ENCODE measurements around the gene RRP12. TPM values are rescaled to one million over a fixed set of nuclear protein-coding genes. Genes with fewer than 3 reads are reported as not detected.

The RRP12 gene
- total and polyA plus RNA-seq, 2 experiments from 2014 or later, result 17.6 to 17.7 TPM

DNA sequence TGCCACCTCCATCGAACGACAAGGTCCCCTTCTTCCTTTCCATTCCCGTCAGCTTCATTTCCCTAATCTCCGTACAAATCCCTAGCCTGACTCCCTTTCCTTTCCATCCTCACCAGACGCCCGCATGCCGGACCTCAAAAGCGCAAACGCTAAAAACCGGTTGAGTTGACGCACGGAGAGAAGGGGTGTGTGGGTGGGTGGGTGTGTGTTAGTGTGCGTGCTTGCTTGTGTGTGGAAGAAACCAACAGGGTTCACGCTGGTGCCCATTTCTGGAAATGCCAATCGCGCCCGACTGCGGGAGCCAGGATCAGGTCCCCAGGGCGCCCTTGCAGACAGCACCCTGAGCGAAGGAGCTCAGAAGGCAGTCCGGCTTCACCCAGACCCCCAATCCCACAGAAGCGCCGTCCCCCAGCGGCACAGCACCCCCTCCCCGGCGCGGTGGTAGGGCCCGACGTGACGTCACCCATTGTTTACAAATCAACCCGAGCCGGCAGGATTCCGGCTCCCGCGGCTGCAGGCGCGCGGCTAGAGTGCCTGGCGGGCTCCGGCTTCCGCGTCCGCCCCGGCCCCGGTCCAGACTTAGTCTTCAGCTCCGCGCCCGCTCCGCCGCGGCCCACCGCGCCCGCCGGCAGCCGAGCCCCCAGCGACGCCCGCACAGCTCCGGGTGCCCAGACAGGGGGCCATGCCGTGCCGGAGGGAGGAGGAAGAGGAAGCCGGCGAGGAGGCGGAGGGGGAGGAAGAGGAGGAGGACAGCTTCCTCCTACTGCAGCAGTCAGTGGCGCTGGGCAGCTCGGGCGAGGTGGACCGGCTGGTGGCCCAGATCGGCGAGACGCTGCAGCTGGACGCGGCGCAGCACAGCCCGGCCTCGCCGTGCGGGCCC is 82.1 kb downstream of the RRP12 start, which contains the start of gene FRAT1:
FRAT1 (plus strand) TSS at position 500 of the 880 bp plus-strand sequence; CDS start at position 683, 183 bp downstream.
- peak within 1 kb of the TSS; percentile 98 for H3K4me2 ChIP-seq (ENCODE audit: unreplicated experiment)
- H4K20me1 ChIP-seq (ENCODE audit: insufficient read depth), result no peaks in the 10 kb centered on the region
- no peaks in the 10 kb centered on the region for H3K27me3 ChIP-seq (replicated peaks; ENCODE audit: insufficient read depth)
- TF ChIP-seq EZH2phosphoT487 (IDR thresholded peaks at IDR 0.05; ENCODE audit: insufficient read depth, low read depth) (no peak), EZH2 (IDR thresholded peaks at IDR 0.05; ENCODE audit: insufficient read depth, poor library complexity, severe bottlenecking) (no peak)
- peaks cover 12% of the 10 kb centered on the region; the same call in 1 of the 2 replicates for H3K4me1 ChIP-seq (ENCODE audit: insufficient read depth)
- DNase-seq, result peak; percentile 92
- H3K36me3 ChIP-seq (ENCODE audit: low read depth), result no peaks in the 10 kb centered on the region
- in situ Hi-C loops (cut with MboI), result no loop called here
- WGBS, 2 experiments (ENCODE audit: low coverage in 1 of 2, low lambda C conversion rate in 2 of 2, missing lambda C conversion rate in 2 of 2), result 2 to 4% methylated on average over 28 to 77 of the region's 79 CpGs
- H2AFZ ChIP-seq, result peak within 1 kb of the TSS; percentile 94
- H3F3A ChIP-seq (ENCODE audit: insufficient read depth), result peaks cover 11% of the 10 kb centered on the region; the same call in 1 of the 2 replicates
- peak within 1 kb of the TSS; percentile 99 for H3K9ac ChIP-seq
- H3K9me3 ChIP-seq (ENCODE audit: low read depth), result no peaks in the 10 kb centered on the region
- peak within 1 kb of the TSS; percentile 98 for H3K4me3 ChIP-seq
- H3K27ac ChIP-seq, result peak within 1 kb of the TSS; percentile 97
- no peaks in the 10 kb centered on the region for H3K9me2 ChIP-seq (ENCODE audit: insufficient read depth)
- no peaks in the 10 kb centered on the region for H3K79me2 ChIP-seq (ENCODE audit: insufficient read depth)

DNA sequence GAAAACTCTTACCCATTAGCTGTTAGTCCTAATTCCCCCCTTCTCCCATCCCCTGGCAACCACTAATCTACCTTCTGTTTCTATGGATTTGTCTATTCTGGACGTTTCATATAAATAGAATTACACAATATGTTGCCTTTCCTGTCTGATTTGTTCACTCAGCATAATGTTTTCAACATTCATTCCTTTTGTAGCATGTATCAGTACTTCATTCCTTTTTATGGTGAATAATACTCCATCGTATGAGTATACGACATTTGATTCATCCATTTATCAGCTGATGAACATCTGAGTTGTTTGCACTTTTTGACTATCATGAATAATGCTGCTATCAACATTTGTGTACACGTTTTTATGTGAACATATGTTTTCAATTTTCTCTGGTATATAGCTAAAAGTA is 86.5 kb downstream of the RRP12 start:
- Histone ChIP-seq H3K27me3 (replicated peaks; ENCODE audit: insufficient read depth) (no peaks in the 10 kb centered on the region), H3K4me3 (no peak overlapping the region), H3F3A (ENCODE audit: insufficient read depth) (peaks cover 11% of the 10 kb centered on the region; the same call in 1 of the 2 replicates), H4K20me1 (ENCODE audit: insufficient read depth) (no peaks in the 10 kb centered on the region), H3K79me2 (ENCODE audit: insufficient read depth) (no peaks in the 10 kb centered on the region), H3K4me2 (ENCODE audit: unreplicated experiment) (no peak overlapping the region), H2AFZ (no peak overlapping the region), H3K27ac (no peak overlapping the region), H3K4me1 (ENCODE audit: insufficient read depth) (peaks cover 4% of the 10 kb centered on the region; the same call in 1 of the 2 replicates), H3K9ac (no peak overlapping the region), H3K9me3 (ENCODE audit: low read depth) (no peaks in the 10 kb centered on the region), H3K36me3 (ENCODE audit: low read depth) (no peaks in the 10 kb centered on the region), H3K9me2 (ENCODE audit: insufficient read depth) (no peaks in the 10 kb centered on the region)
- in situ Hi-C loops (cut with MboI), result no loop called here
- TF ChIP-seq EZH2phosphoT487 (IDR thresholded peaks at IDR 0.05; ENCODE audit: insufficient read depth, low read depth), result no peak
- no peak for TF ChIP-seq EZH2 (IDR thresholded peaks at IDR 0.05; ENCODE audit: insufficient read depth, poor library complexity, severe bottlenecking)
- WGBS, 2 experiments (ENCODE audit: low coverage in 1 of 2, low lambda C conversion rate in 2 of 2, missing lambda C conversion rate in 2 of 2), result 7 to 17% methylated on average over 4 of the region's 4 CpGs
- peak; percentile 47 for DNase-seq

DNA sequence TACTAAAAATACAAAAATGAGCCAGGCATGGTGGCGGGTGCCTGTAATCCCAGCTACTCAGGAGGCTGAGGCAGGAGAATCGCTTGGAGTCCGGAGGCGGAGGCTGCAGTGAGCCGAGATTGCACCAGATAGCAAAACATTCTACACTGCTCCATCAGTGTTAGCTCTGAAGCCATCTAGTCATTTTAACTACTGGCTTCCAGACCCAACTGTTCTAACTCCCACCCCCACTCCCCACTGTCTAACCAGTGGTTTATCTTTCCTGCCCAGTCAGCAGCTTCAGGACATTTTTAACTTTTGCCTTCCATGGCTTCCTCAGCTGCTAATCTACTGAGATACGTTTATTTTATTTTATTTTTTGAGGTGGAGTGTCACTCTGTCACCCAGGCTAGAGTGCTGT is 88.2 kb downstream of the RRP12 start:
- no peak for DNase-seq
- Histone ChIP-seq H3K27me3 (replicated peaks; ENCODE audit: insufficient read depth) (no peaks in the 10 kb centered on the region), H3K4me1 (ENCODE audit: insufficient read depth) (peaks cover 4% of the 10 kb centered on the region; the same call in 1 of the 2 replicates), H3F3A (ENCODE audit: insufficient read depth) (peaks cover 11% of the 10 kb centered on the region; the same call in 1 of the 2 replicates), H2AFZ (no peak overlapping the region), H3K9ac (no peak overlapping the region), H3K9me3 (ENCODE audit: low read depth) (no peaks in the 10 kb centered on the region), H3K4me3 (no peak overlapping the region), H3K4me2 (ENCODE audit: unreplicated experiment) (no peak overlapping the region), H3K9me2 (ENCODE audit: insufficient read depth) (no peaks in the 10 kb centered on the region), H3K79me2 (ENCODE audit: insufficient read depth) (no peaks in the 10 kb centered on the region), H3K36me3 (ENCODE audit: low read depth) (no peaks in the 10 kb centered on the region), H3K27ac (no peak overlapping the region), H4K20me1 (ENCODE audit: insufficient read depth) (no peaks in the 10 kb centered on the region)
- in situ Hi-C loops (cut with MboI), result no loop called here
- TF ChIP-seq EZH2phosphoT487 (IDR thresholded peaks at IDR 0.05; ENCODE audit: insufficient read depth, low read depth), result no peak
- TF ChIP-seq EZH2 (IDR thresholded peaks at IDR 0.05; ENCODE audit: insufficient read depth, poor library complexity, severe bottlenecking), result no peak
- WGBS, 2 experiments (ENCODE audit: low coverage in 1 of 2, low lambda C conversion rate in 2 of 2, missing lambda C conversion rate in 2 of 2), result 69 to 72% methylated on average over 6 of the region's 6 CpGs

DNA sequence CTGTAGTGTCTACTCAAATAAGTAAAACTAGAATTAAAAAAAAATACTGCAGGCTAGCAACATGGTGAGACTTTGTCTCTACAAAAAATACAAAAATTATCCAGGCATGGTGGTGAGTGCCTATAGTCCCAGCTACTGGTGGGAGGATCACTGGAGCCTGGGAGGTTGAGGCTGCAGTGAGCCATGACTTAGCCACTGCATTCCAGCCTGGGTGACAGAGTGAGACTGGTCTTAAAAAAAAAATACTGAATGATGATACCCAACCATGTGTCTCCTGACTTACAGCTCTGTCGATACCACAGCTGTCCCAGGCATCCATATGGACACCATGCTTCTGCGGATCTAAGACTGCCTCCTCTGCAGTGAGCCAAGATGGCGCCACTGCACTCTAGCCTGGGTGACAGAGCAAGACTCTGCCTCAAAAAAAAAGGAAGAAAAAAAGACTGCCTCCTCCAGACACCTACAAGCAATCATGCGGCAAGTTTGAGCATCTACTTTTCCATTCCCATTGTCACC is 90.0 kb downstream of the RRP12 start:
- Histone ChIP-seq H3K9ac (no peak overlapping the region), H3K9me2 (ENCODE audit: insufficient read depth) (no peaks in the 10 kb centered on the region), H3K36me3 (ENCODE audit: low read depth) (no peaks in the 10 kb centered on the region), H3K27me3 (replicated peaks; ENCODE audit: insufficient read depth) (no peaks in the 10 kb centered on the region), H3K4me3 (no peak overlapping the region), H4K20me1 (ENCODE audit: insufficient read depth) (no peaks in the 10 kb centered on the region), H3K9me3 (ENCODE audit: low read depth) (no peaks in the 10 kb centered on the region), H3K27ac (no peak overlapping the region), H3K79me2 (ENCODE audit: insufficient read depth) (no peaks in the 10 kb centered on the region), H3F3A (ENCODE audit: insufficient read depth) (peaks cover 11% of the 10 kb centered on the region; the same call in 1 of the 2 replicates), H2AFZ (no peak overlapping the region), H3K4me2 (ENCODE audit: unreplicated experiment) (no peak overlapping the region), H3K4me1 (ENCODE audit: insufficient read depth) (peaks cover 4% of the 10 kb centered on the region; the same call in 1 of the 2 replicates)
- DNase-seq, result no peak
- WGBS, 2 experiments (ENCODE audit: low coverage in 1 of 2, low lambda C conversion rate in 2 of 2, missing lambda C conversion rate in 2 of 2), result 45 to 61% methylated on average over 4 of the region's 4 CpGs
- TF ChIP-seq EZH2phosphoT487 (IDR thresholded peaks at IDR 0.05; ENCODE audit: insufficient read depth, low read depth) (no peak), EZH2 (IDR thresholded peaks at IDR 0.05; ENCODE audit: insufficient read depth, poor library complexity, severe bottlenecking) (no peak)
- in situ Hi-C loops (cut with MboI), result no loop called here

All from GM23248 (cell line).